Measurements from ENCODE around the gene TCN1.

GRCh38 chr11:59818572-59818971 is 47.7 kb downstream of the TCN1 start:
- TF ChIP-seq CTCF (IDR thresholded peaks at IDR 0.05) (no peak), EZH2 (IDR thresholded peaks at IDR 0.05) (no peak), EZH2phosphoT487 (IDR thresholded peaks at IDR 0.05) (no peak)
